ENCODE measurements around the gene MST1R.
A peak's percentile ranks its signal among the peaks of the same experiment; 100 is the strongest.
"Not testable (repeated sequence)": the region's sequence is repeated elsewhere in the genome, so short reads cannot be mapped to it uniquely, and the experiment has no call there.

MST1R gene

DNA sequence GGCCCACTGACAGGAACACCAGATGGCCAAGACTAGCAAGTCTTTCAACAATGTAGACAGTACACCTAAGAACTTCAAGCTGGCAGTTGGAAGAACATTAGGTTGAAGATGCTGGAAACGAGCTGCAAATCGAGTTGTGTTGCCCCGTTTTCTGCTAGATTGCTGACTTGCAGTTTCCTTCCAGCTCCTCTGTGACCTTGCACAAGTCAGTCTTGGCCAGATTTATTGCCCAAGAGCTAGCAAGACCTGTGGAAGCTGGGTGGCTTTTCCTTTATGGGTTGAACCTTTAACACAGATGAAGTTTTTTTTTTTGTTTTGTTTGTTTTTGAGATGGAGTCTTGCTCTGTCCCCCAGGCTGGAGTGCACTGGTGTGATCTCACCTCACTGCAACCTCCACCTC, 33.4 kb upstream of the MST1R start:
- TF ChIP-seq ZNF384 (IDR thresholded peaks at IDR 0.05) (no peak), BHLHE40 (IDR thresholded peaks at IDR 0.05; ENCODE audit: borderline replicate concordance) (no peak), FOXM1 (IDR thresholded peaks at IDR 0.05; ENCODE audit: borderline replicate concordance) (no peak), FOXA1 (IDR thresholded peaks at IDR 0.05) (no peak)
- TF ChIP-seq, protein P1, sequence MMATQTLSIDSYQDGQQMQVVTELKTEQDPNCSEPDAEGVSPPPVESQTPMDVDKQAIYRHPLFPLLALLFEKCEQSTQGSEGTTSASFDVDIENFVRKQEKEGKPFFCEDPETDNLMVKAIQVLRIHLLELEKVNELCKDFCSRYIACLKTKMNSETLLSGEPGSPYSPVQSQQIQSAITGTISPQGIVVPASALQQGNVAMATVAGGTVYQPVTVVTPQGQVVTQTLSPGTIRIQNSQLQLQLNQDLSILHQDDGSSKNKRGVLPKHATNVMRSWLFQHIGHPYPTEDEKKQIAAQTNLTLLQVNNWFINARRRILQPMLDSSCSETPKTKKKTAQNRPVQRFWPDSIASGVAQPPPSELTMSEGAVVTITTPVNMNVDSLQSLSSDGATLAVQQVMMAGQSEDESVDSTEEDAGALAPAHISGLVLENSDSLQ (IDR thresholded peaks at IDR 0.05): 0 out of 2 replicates have a peak, but pooled peaks have one; percentile 39
- DNase-seq (ENCODE audit: extremely low spot score): no peak
- POLR2A ChIA-PET: no interaction called here
- CTCF ChIA-PET: no interaction called here

DNA sequence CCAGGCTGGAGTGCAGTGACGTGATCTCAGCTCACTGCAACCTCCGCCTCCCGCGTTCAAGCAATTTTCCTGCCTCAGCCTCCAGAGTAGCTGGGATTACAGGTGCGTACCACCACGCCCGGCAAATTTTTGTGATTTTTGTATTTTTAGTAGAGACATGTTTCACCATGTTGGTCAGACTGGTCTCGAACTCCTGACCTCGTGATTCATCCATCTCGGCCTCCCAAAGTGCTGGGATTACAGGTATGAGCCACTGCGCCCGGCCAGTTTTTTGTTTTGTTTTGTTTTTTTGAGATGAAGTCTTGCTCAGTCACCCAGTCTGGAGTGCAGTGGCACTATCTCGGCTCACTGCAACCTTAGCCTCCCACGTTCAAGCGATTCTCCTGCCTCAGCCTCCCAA, 28.6 kb upstream of the MST1R start:
- POLR2A ChIA-PET; DNase-seq (ENCODE audit: extremely low spot score); CTCF ChIA-PET: not testable (repeated sequence)

DNA sequence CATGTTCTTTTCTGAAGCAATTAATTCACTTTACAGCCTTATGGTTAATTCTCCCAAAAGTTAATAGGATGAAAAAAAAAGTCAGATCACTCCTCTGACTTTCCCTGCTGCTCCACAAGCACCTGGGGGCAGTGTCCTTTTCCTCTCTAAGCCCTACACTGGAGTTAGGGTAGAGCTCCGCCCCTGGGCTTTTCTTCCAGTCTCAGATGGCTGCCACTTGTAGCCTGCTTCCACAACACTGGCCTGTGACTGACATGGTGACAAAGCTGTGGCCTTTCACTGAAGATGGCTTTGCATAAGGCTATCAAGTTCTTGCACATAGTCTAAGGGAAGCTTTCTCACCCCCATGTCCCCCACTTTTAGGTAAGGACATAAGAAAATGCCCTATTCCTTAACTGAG, 27.2 kb upstream of the MST1R start:
- TF ChIP-seq HDGF (IDR thresholded peaks at IDR 0.05; ENCODE audit: borderline replicate concordance) (no peak), ZNF384 (IDR thresholded peaks at IDR 0.05) (0 out of 2 replicates have a peak, but pooled peaks have one; percentile 6)
- TF ChIP-seq, protein P1 (IDR thresholded peaks at IDR 0.05): peak; percentile 52; the same call in 1 of the 2 replicates
- ChIA-PET CTCF (interaction anchor here (0.8 to 1.1 kb wide), 3 partner anchors 9 to 126 kb away, joined by 3 read pairs; partner anchors contain the start of gene RBM6), POLR2A (interaction anchor here (1.3 to 3.4 kb wide), 3 partner anchors 9 to 86 kb away, joined by 4 to 72 read pairs (median 11); partner anchors contain the start of gene RBM6)
- peak; percentile 56 for DNase-seq (ENCODE audit: extremely low spot score)

DNA sequence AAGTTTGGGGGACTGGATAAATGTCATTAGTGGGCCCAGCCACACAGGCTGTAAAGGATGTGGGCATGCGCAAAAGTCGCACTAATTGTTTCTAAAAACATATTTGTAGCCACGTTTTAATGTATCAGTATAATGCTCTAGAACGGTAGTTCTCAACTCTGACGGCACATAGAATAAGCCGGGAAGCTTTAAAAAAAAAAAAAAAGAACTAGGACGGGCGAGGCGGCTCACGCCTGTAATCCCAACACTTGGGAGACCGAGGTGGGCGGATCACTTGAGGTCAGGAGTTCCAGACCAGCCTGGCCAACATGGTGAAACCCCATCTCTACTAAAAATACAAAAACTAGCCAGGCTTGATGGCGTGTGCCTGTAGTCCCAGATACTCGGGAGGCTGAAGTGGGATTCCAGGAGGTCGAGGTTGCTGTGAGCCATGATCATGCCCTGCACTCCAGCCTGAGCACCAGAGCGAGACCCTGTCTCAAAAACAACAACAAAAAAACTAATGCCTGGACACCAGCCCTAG, 26.6 kb upstream of the MST1R start:
- no peak for DNase-seq (ENCODE audit: extremely low spot score)
- CTCF ChIA-PET: interaction anchor here (1.0 kb wide), 2 partner anchors 10 to 63 kb away, joined by 3 read pairs; partner anchors contain the start of gene RBM6
- no peak for TF ChIP-seq LEF1 (IDR thresholded peaks at IDR 0.05; ENCODE audit: borderline replicate concordance)
- peak; percentile 90 for TF ChIP-seq ZNF384 (IDR thresholded peaks at IDR 0.05)
- no peak for TF ChIP-seq NFRKB (IDR thresholded peaks at IDR 0.05)
- POLR2A ChIA-PET: interaction anchor here (0.8 to 3.4 kb wide), 24 partner anchors 9 to 362 kb away, joined by 3 to 72 read pairs (median 4); partner anchors contain the start of genes CAMKV, IFRD2, IP6K1 and MST1R

DNA sequence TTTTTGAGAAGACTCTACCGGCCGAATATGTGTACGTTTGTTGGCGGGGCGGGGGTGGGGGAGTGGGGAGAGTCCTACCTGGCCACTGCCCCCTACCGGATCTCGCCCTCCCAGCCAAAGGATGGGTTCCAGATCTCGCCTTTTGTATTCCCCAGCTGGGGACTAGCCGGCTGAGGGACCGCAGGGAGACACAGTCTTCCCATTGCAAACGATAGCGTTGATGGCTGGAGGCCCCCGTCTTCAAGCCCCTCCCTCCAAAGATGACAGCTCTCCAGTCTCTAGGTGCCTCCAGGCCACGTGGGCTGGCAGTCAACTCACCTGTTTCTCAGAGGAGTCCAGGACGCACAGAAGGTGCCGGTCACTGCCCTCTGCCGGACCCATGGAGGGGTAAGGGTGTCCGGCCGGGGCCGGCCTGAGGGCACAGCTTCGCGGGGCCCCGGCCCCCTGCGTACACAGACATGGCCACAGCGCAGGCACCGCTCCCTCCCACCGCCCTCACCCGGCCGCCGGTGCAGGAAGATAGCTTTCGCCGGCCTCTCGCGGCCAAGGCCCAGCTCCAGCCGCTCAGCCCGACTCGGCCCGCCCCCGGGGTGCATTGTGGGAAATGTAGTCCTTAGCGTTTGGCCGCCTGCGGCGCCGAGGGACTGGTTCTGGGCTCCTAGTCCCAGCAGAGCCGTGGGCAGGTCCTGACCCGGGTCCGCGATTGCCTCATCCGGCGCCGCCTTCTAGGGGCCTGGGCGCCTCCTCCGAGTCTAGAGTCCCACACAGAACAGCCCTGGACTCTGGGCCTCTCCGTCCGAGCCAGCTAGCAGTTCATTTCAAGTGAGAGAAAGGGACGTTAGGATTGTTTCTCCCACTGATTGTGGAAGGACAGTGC, 25.9 kb upstream of the MST1R start, which contains the start of gene MON1A:
Gene MON1A (minus strand): TSS at position 521 of the 877 bp plus-strand sequence. CDS start 16,465 bp downstream, outside the sequence.
- CTCF ChIA-PET: interaction anchor here (1.0 kb wide), 1 partner anchor 64 kb away, joined by 3 read pairs; no protein-coding TSS in a partner anchor
- TF ChIP-seq BHLHE40 (IDR thresholded peaks at IDR 0.05; ENCODE audit: borderline replicate concordance) (no peak), L3MBTL2 (conservative IDR thresholded peaks at IDR 0.05) (peak; percentile 74)
- POLR2A ChIA-PET: interaction anchor here (0.7 to 3.4 kb wide), 25 partner anchors 9 to 362 kb away, joined by 3 to 72 read pairs (median 4); partner anchors contain the start of genes CAMKV, IFRD2, INKA1 and IP6K1
- DNase-seq (ENCODE audit: extremely low spot score): peak; percentile 89

DNA sequence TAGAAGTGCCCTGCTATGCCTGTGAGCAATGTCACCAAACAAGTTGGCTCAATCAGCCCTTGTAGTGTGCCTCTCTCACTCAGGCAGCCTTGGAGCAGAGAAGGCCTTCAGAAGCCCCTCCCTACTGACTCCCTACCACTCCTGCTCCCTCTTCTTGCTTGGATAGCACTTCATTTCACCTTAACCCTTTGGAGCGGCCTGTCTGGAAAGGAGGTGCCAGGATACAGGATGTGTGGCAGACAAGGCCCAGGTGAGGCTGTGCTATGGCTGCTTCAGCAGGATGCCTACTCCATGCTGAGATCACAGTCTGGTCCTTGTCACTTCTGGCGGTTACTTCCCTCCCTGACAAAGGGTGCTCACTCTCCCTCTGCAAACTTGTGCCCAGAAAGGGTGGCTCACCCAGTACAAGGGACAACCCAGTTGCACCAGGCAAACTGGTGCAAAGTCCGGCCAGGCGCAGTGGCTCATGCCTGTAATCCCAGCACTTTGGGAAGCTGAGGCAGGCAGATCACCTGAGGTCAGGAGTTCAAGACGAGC, 24.9 kb upstream of the MST1R start:
- ChIA-PET POLR2A (interaction anchor here (0.7 to 3.4 kb wide), 11 partner anchors 8 to 339 kb away, joined by 3 to 72 read pairs (median 4); partner anchors contain the start of genes INKA1 and RBM6), CTCF (no interaction called here)
- DNase-seq (ENCODE audit: extremely low spot score): no peak
- TF ChIP-seq ELF4 (IDR thresholded peaks at IDR 0.05) (no peak), L3MBTL2 (conservative IDR thresholded peaks at IDR 0.05) (no peak), NFRKB (IDR thresholded peaks at IDR 0.05) (no peak), FOXK2 (IDR thresholded peaks at IDR 0.05) (no peak), LEF1 (IDR thresholded peaks at IDR 0.05; ENCODE audit: borderline replicate concordance) (no peak), HDGF (IDR thresholded peaks at IDR 0.05; ENCODE audit: borderline replicate concordance) (no peak), CTBP1 (IDR thresholded peaks at IDR 0.05; ENCODE audit: borderline replicate concordance) (no peak), SUZ12 (IDR thresholded peaks at IDR 0.05) (no peak), ARNT (IDR thresholded peaks at IDR 0.05) (no peak), FOXM1 (IDR thresholded peaks at IDR 0.05; ENCODE audit: borderline replicate concordance) (no peak), ZNF384 (IDR thresholded peaks at IDR 0.05) (no peak), TARDBP (IDR thresholded peaks at IDR 0.05) (no peak), FOXA1 (IDR thresholded peaks at IDR 0.05) (no peak), SP1 (IDR thresholded peaks at IDR 0.05) (no peak), BHLHE40 (IDR thresholded peaks at IDR 0.05; ENCODE audit: borderline replicate concordance) (no peak)
- TF ChIP-seq, protein P1 (IDR thresholded peaks at IDR 0.05): no peak
